NAMALWA (cell line): Measurements from ENCODE around the gene DIPK1C.
"Not testable (repeated sequence)": the region's sequence is repeated elsewhere in the genome, so short reads cannot be mapped to it uniquely, and the experiment has no call there.

Experiments used
- DNase-seq: peaks from one replicate; pipeline ENCODE4 v3.0.0-alpha.2; 2015; ENCODE audit warnings: low spot score

DIPK1C gene

DNA sequence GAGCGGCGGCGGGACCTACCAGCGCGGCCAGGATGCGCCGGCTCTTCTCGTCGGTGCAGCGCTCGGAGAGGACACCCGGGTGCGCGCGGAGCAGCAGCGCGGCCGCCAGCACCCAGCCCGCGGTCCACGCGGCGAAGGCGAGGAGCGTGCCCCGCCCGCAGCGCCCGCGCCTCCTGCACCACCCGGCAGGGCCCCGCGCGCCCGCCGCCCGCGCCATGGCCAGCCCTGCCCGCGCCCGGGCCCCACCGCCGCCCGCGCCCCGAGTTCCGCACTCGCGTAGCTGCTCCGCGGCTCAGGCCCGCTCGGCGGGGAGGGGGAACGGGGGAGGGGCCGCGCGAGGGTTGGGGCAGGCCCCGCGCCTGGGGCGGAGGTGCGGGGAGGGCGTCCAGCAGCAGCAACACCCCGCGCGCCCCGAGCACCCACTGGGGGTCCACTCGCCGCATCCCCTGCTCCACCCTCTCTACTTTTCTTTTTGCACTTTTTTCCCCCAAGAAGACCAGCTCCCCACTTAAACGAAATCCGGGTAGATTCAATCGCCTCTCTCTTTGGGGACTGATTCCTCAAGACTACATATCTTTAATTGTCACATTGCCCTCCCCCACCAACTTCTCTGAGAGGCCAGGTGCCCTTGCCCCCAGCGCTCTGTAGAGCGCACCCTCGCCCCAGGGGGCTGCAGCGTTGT lies at the start of gene DIPK1C:
Gene DIPK1C, minus strand, starts transcription at position 266 of the 682 bp plus-strand sequence. Its CDS starts 49 bp downstream, at position 217.
- no peak for DNase-seq

DNA sequence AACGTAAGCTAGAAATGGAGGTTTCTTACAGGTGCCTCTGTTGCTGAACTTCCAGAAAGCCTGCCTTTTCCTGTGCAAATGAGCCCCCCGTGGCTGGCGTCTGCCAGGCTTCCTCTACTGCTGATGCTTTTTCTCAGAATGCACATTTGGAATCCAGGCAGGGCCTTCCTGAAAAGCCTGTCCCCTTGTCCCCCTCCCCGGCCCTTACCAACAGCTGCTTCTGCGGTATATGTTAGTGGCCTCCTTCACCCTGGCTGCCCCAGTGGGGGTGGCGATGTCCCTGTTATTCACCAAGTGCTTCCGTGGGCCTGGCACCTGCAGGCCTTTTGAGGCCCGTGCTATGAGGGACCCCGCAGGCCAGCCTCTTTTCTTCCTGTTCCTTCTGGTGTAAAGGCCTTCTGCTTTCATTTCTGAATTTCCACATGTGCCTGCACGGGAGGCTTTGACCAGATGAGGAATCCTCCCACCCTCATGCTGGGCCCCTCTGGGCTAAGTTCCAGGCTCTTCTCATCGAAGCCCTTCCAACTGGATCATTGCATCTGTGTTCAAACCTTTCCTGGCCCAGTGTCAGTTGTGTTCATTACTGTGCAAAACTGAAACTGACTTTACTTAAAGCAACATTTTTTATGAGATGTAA lies 49.5 kb upstream of the DIPK1C start:
- no peak for DNase-seq

DNA sequence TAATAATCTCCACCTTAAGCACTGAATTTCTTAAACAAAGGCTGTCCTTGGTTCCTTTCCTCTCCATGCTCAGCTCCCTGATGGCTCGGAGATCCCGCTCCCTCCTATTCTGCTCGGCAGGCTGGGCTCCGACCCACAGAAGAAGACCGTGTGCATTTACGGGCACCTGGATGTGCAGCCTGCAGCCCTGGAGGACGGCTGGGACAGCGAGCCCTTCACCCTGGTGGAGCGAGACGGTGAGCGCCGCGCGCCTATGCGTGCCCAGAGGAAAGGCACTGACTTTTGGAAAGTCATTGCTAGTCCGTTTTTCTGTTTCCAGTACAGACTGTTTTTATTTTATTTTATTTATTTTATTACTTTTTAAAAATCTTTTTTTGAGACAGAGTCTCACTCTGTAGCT lies 48.7 kb upstream of the DIPK1C start:
- DNase-seq = no peak

DNA sequence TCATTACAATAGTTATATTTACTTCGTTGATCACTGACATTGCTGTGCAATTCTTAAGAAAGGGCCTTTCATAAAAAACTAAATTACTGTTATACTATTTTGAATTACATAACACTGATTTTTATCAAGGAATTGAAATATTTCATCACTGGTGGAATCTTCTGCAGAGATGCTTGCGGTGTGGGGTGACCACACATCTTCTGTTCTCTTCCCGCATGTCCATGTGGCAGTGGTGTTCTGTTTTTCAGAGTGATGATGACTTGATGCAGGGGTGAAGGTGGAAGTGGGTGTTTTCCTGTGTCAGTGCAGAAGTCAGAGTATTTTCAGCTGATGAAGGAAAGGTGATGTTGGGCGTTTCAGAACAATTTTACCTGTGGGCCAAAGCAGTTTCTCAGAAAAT lies 46.0 kb upstream of the DIPK1C start:
- DNase-seq = no peak

DNA sequence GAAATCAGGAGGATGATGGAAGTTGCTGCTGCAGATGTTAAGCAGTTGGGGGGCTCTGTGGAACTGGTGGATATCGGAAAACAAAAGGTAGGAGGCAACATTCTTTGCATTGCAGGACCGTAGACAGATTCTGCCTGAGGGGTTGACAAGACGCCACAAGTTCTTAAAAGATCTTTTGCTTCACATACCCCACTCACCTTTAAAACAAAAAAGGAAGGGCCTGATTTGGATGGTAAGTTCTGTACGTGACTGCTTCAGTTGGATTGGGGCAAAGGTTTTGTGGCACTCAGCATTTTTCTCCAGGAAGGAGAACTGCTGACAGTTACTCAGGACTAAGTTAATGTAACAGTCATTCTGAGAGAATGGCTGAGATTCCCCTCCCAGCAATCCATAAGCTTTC lies 44.3 kb upstream of the DIPK1C start:
- DNase-seq = no peak

DNA sequence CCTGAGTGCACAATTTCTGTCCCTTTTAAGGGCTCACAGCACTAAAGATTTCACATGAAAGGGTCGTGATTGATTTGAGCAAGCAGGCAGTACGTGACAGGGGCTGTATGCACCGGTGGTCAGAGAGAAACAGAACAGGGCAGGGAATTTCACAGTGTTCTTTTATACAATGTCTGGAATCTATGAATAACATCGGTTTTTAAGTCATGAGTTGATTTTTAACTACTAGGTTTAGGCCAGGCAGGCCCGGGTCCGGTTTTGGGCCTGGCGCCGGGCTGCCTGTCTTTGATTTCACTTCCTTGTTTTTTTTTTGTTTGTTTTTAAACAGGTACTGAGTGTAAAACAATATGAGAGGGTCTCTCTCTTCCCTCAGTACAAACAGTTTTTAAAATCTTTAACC lies 43.7 kb upstream of the DIPK1C start:
- DNase-seq = not testable (repeated sequence)

DNA sequence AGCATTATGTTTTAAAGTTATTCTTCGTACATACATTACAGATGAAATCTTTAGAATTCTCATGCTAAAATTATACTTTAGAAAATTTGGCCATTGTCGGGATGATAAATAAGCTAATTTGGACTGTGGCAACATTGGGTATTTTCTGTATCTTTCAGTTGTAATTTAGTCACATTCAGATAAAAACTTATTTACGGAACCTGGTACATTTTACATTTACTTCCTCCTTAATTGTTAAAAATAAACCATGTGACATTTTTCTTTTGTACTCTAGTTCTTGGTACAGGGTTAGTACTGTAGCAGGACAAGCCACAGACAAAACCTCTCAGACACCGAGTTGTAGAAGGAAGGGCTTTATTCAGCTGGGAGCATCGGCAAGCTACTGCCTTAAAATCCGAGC lies 43.3 kb upstream of the DIPK1C start:
- peak; percentile 34 for DNase-seq

DNA sequence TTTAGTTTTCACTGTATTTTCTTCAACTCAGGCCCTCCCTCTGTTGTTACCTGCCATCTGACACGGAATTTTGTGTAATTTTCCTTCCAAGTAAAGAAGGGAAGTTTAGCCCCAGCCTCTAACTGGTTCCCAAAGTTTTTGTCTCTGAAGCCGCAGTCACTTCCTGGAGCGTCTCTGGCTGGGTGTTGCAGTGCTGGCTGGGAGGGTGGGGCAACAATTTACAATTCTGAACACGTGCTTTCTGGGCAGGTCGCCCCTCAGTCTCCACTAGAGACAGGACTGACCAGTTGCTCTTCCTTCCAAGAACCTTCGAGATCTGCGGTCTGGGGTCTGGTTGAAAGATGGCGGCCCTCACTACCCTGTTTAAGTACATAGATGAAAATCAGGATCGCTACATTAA lies 42.5 kb upstream of the DIPK1C start:
- DNase-seq = peak; percentile 78

DNA sequence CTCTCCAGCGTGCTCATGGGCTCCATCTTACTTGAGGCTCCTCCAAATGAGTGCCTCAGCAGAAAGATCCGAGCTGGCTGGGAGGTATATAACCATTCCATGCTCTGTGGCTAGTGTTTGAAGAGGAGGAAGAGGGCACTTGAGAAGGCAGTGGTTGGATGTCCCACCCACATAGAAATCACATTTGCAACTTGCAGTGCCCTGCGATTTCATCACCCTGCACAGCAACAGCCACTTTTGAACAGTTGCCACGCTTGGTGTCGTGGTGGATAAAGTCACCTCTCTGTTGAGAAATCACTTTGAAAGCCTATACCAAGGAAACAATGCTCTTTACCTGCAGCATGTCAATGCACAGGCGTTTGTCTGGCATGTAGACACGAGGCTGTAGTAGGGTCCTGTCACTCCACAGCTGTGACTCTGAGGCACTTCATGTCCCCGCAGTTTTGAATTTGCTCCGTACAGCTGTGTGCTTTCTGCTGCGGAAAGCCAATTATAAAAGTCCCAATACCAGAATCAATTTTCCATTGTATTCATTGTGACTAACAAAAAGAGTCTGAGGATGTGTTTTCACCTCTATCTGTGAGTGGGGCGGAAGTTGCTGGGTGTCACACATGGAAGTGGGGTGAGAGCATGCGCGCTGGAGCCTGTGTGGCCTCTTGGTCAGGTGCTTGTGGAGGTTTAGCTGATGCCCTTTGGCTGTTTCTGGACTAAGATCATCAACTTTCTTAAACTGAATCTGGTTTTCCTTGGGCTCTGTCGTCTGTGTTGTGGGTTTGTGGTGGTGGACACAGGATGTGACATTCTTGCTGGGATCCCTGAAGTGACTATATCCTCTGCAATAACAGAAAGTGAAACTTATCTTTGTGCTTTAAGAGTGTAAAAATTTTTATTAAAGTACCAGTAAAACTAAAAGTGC lies 41.9 kb upstream of the DIPK1C start:
- DNase-seq = peak; percentile 83

DNA sequence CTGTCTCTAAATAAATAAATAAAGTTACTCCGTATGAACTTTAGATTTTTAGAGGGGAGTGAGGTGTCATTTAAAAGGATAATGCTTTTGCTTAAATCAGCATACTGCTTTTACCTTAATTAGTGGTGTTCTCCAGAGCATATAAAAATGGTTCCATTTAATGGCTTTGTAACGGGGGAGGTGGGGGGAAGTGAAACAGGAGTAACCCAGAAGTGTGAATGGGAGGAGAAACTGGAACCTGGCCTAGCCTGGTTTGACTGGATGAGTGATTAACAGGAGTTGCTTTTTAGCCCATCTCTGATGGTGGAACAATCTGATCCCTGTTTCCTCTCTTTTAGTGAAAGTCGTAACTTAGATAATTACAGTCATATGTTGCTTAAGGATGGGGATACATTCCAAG lies 40.7 kb upstream of the DIPK1C start:
- DNase-seq = peak; percentile 36

DNA sequence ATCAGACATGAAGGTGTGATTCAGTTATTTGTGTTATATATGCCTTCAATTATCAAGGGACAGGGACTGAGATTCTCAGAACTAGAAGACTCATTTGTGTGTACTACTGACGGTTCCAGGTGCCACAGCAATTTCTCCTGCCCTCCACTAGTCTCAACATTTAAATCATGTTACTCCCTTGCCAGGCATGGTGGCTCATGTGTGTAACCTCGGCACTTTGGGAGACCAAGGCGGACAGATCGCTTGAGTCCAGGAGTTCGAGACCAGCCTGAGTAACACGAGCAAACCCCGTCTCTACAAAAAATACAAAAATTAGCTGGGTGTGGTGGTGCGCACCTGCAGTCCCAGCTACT lies 40.2 kb upstream of the DIPK1C start:
- peak; percentile 60 for DNase-seq

DNA sequence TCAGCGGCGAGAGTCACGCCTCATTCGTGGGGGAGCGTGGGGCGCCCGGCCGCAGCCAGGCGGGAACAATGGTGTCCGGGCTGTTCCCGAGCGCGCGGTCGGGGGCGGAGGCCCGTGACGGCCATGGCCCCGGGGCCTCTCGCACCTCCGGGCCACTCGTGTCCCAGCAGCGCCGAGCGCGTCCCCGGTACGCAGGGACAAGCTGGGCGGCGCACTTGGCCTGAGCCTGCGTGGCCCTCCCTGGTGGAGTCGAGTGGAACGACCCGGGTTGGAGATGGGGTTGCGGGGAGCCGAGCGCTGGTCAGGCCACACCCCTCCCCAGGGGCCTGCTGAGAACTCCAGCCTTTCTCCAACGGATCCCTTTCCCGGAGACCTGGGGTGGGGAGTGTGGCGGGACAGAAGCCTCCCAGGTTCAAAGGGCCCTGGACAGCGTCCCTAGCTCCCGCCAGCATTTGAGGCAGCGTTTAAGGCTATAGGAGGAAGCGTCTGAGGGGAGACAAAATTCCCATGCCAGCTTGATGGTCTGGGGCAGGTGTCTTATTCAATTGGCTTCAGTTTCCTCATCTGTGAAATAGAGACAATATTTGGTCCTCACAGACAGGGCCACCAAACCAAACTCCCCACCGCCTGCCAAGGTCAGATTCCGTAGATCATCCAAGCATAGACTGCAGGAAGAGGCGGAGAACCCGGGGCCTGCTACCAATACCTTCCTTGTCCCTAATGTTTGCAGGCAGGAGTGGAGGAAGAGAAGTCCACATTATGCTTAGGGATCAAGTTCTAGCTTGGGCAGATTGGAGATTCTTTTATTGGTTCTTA lies 39.6 kb upstream of the DIPK1C start:
- DNase-seq = peak; percentile 64

DNA sequence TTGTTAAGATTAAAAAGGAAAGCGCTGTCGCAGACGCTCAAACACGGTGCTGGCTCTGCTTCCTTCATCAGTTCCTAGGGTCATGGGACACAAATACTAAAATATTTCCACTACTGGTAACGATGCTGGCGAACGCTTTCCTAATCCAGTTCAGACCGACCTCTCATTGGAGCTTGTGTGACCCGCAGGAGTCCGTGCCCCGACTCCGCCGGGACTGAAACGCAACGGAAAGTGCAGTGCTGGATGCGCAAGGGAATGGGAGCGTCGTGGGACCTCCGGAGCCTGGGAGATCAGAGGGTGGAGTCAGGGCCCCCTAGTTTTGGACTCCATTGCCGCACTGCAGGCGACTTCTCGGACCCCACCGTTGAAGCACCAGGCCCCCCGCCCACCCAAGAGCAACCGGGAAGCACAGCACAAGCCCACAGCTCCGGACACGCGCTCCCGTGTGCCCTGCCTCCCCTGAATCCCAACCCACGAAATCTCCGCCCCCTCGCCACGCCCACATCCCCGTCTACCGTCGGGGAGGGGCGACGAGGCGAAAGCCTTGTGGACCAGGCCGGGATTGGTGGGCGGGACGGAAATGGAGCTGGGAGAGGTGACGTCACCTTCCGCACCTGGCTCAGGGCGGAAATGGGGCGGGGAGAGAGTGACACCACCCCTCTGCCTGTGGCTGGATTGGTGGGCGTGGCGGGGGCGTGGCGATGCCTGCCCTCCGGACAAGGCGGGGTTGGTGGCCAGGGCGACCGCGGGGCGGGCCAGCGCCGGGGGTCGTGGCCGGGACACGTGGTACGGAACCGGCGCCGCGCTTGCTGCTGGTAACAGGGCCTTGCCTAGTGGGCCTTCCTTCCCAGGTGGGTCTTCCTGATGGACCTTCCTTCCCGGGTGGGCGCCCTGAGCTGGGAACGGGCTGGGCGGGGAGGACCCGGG lies 38.7 kb upstream of the DIPK1C start, which contains the start of gene CNDP2:
Gene CNDP2, plus strand, starts transcription at position 783 of the 927 bp plus-strand sequence. CDS start 3,611 bp downstream, outside the sequence.
- DNase-seq = peak; percentile 99

DNA sequence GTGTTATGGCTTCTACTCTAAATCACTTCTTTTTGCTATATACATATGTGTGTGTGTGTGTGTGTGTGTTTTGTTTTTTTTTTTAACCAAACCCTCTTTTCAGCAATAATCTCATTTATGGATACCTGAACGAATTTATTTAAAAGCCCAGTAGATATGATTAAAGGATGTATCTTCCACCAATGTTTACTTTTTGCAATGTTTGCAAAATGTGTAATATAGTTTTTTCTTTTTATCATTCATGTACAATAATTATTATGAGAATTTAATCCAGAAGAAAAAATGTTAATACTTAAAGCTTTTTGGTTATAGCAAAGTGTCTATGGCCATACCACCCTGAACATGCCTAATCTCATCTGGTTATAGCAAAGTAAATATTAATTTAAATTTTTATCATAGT lies 37.4 kb upstream of the DIPK1C start:
- no peak for DNase-seq

DNA sequence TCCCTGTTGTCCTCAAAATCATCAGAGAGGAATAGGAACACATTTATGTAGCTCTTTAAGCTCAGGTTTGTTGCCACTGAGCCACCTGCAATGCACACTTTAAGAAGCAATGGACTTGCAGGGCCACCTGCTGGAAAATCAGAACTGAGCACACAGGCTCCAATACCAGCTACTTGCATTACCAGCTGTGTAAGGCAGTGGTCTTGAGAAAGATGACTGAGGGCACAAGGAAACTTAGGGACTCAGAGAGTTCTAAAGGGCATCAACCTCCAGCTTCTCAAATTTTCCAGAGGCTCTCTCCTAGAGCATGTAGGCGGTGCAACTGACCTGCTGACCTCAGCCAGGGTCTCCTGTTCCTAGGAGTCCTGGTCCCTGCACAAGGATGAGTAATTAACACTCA lies 36.6 kb upstream of the DIPK1C start:
- peak; percentile 84 for DNase-seq

DNA sequence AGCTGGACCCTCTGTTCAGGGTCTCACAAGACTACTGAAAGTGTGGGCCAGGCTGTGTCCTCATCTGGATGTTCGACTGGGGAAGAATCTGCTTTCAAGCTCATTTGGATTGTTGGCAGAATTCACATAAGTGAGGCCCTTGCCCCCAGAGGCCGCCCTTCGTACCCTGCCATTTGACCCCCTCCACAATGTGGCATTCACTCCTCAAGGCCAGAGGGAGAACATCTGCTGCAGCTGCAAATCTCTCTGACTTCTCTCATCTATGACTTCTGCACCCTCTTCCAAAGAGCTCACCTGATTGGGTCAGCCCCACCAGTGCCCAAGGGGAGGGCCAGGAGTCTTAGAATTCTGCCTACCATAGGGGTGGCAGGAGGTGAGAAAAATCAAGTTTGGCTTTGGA lies 35.2 kb upstream of the DIPK1C start:
- no peak for DNase-seq

DNA sequence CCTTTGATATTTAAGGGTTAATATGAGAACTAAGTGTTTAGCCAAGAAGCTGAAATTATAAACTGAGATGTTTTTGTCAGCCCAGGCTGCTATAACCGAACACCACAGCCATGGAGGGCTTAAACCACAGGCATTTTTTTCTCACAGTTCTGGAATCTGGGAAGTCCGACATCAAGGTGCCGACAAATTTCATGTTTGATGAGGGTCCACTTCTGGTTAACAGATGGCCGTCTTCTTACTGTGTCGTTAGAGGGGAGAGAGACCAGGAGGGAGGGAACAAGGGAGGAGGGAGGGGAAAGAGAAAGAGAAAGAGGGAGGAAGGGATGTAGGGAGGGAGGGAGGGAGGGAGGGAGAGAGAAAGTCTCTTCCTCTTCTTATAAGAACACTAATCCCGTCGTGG lies 32.6 kb upstream of the DIPK1C start:
- no peak for DNase-seq

DNA sequence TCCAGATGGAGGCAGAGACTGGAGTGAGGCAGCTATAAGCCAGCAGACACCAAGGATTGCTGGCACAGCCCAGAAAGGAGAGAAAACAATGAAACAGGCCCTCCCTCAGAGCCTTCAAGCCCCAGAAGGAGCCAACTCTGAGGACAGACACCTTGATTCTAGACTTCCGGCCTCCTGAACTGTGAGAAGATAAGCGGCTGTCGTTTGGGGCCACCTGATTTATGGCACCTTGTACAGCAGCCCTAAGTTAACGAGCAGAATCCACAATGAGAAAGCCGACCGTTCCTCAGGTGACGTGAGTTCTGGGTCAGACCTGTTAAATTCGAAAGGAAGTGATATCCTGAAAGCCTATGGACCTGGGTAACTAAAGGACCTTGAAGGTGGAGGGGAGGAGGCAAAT lies 31.8 kb upstream of the DIPK1C start:
- no peak for DNase-seq

DNA sequence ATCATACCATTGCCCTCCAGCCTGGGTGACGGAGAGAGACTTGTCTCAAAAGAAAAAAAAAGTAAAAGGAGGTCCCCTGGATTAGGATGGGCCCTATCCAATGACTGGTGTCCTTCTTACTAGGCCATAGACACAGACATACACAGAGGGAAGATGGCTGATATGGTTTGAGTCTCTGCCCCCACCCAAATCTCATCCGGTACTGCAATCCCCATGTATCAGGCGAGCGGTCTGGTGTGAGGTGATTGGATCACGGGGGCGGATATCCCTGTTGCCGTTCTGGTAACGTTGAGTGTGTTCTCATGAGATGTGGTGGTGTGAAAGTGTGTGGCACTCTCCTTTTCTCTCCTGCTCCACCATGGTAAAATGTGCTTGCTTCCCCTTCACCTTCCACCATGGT lies 31.2 kb upstream of the DIPK1C start:
- no peak for DNase-seq

DNA sequence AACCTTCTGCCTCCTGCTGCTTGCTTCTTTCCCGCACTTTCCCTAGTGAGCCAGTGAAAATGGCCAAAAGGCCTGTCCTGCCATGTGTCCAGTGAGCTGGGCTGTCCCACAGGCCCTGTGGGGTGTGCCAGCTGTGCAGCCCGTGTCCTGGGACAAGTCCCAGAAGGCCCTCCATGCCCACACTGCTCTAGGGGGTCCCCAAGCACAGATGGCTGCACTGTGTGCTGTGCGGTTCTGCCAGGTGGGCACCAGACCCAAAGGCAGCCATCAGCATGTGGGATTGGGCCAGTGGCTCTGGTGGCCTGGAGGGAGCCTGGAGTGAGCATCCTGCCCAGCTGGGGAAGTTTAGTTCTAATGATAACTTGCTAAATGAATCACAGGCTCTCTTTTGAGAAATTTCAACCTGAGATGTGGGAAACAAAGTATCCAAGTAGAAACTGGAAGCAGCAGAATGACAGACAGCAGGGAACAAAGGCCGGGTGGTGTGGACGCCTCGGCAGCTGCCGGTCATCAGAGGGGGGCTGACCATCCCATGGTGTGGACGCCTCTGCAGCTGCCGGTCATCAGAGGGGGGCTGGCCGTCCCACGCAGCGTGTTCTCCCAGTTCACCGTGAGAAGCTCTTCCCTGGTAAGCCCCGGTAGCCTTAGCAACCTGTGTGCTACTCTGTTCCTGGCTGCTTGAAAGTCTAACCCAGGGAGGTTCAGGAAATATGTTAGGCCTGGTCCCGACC lies 29.2 kb upstream of the DIPK1C start:
- no peak for DNase-seq
